LNCAP (cell line): ENCODE data around the gene WAC.

ENCODE experiments used
- CTCF ChIP-seq: fragments of 450-650 bp; IDR thresholded peaks from 2 replicates; pipeline ENCODE4 v1.5.1; 2017; ENCODE audit warnings: mild to moderate bottlenecking

WAC gene

GRCh38 chr10:28541717-28542365, 8.9 kb downstream of the WAC start:
- TF ChIP-seq CTCF, result no peak

- no peak for TF ChIP-seq CTCF
Observed at GRCh38 chr10:28542728-28543127, 9.8 kb downstream of the WAC start.

GRCh38 chr10:28544058-28544457, 11.1 kb downstream of the WAC start:
- no peak for TF ChIP-seq CTCF

GRCh38 chr10:28545967-28546644, 13.2 kb downstream of the WAC start:
- no peak for TF ChIP-seq CTCF

- no peak for TF ChIP-seq CTCF
Observed at GRCh38 chr10:28548781-28549498, 16.0 kb downstream of the WAC start.

- TF ChIP-seq CTCF, result no peak
Observed at GRCh38 chr10:28551086-28551485, 18.2 kb downstream of the WAC start.

- TF ChIP-seq CTCF, result no peak
Observed at GRCh38 chr10:28552775-28553174, 19.9 kb downstream of the WAC start.
